ENCODE measurements around the gene BEND5. TPM values are rescaled to one million over a fixed set of nuclear protein-coding genes. Genes with fewer than 3 reads are reported as not detected.

BEND5 gene
- total and polyA plus RNA-seq, 2 of the 13 experiments (the other 11 are each of a cell fraction or from before 2014, with no cell fraction given), result 0.11 TPM; not detected in 1

DNA sequence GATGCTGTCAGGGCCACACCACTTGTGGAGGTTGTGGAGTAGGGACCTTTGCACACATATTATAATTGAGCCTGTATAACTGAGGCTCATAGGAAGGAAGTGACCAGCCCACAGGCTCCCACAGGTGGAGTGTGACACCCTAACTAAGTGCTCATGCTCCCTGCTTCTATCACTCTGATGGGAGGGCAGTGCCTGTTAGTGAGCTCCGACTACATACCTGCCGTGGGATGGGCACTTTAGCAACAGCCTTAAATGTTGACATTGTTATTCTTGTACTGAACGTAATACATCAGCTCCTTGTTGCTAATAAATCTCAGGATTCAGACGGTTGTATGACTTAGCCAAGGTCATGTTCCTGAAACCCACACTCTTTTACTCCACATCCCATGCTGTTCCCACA is 58.0 kb downstream of the BEND5 start:
- H3K4me2 ChIP-seq (ENCODE audit: low read depth, low read length), result no peak overlapping the region
- H3K9me3 ChIP-seq (ENCODE audit: low read length), result no peaks in the 10 kb centered on the region
- ATAC-seq, result no peak
- no peak for DNase-seq (ENCODE audit: low spot score)
- H3K9ac ChIP-seq (ENCODE audit: insufficient read depth, low read depth, low read length), result no peak overlapping the region
- H3K4me1 ChIP-seq (ENCODE audit: insufficient read depth, low read length), result no peaks in the 10 kb centered on the region
- H3K36me3 ChIP-seq (replicated peaks in 1 of 2; ENCODE audit: control insufficient read depth in 1 of 2, insufficient read depth in 2 of 2, low read length in 2 of 2), result no peaks in the 10 kb centered on the region
- intact Hi-C loops (cut with micrococcal nuclease; ENCODE audit: unreplicated experiment) (no loop called here), in situ Hi-C loops (cut with HindIII; ENCODE audit: extremely low pct_ligation_motif_present, low pct_unique_long_range_greater_than_20kb) (no loop called here)
- TF ChIP-seq HDAC1 (CRISPR knock-in tag; IDR thresholded peaks at IDR 0.05) (no peak), ZNF792 (CRISPR knock-in tag; IDR thresholded peaks at IDR 0.05) (no peak), ZSCAN20 (CRISPR knock-in tag; IDR thresholded peaks at IDR 0.05; ENCODE audit: borderline replicate concordance) (no peak), CC2D1A (CRISPR knock-in tag; IDR thresholded peaks at IDR 0.05) (no peak), HNRNPUL1 (IDR thresholded peaks at IDR 0.05; ENCODE audit: low read depth, low read length) (no peak), MED13 (CRISPR knock-in tag; IDR thresholded peaks at IDR 0.05) (no peak), ZNF768 (CRISPR knock-in tag; IDR thresholded peaks at IDR 0.05) (no peak), SALL1 (CRISPR knock-in tag; IDR thresholded peaks at IDR 0.05) (no peak), SRSF9 (IDR thresholded peaks at IDR 0.05; ENCODE audit: borderline replicate concordance, insufficient read depth, low read depth, low read length, poor library complexity, severe bottlenecking) (no peak), REL (CRISPR knock-in tag; conservative IDR thresholded peaks at IDR 0.05) (no peak)
- TF ChIP-seq, protein P1, sequence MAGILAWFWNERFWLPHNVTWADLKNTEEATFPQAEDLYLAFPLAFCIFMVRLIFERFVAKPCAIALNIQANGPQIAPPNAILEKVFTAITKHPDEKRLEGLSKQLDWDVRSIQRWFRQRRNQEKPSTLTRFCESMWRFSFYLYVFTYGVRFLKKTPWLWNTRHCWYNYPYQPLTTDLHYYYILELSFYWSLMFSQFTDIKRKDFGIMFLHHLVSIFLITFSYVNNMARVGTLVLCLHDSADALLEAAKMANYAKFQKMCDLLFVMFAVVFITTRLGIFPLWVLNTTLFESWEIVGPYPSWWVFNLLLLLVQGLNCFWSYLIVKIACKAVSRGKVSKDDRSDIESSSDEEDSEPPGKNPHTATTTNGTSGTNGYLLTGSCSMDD (CRISPR knock-in tag; IDR thresholded peaks at IDR 0.05), result no peak
- TF ChIP-seq, protein P2, sequence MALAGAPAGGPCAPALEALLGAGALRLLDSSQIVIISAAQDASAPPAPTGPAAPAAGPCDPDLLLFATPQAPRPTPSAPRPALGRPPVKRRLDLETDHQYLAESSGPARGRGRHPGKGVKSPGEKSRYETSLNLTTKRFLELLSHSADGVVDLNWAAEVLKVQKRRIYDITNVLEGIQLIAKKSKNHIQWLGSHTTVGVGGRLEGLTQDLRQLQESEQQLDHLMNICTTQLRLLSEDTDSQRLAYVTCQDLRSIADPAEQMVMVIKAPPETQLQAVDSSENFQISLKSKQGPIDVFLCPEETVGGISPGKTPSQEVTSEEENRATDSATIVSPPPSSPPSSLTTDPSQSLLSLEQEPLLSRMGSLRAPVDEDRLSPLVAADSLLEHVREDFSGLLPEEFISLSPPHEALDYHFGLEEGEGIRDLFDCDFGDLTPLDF (CRISPR knock-in tag; IDR thresholded peaks at IDR 0.05), result no peak
- TF ChIP-seq, protein P3, sequence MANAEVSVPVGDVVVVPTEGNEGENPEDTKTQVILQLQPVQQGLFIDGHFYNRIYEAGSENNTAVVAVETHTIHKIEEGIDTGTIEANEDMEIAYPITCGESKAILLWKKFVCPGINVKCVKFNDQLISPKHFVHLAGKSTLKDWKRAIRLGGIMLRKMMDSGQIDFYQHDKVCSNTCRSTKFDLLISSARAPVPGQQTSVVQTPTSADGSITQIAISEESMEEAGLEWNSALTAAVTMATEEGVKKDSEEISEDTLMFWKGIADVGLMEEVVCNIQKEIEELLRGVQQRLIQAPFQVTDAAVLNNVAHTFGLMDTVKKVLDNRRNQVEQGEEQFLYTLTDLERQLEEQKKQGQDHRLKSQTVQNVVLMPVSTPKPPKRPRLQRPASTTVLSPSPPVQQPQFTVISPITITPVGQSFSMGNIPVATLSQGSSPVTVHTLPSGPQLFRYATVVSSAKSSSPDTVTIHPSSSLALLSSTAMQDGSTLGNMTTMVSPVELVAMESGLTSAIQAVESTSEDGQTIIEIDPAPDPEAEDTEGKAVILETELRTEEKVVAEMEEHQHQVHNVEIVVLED (CRISPR knock-in tag; IDR thresholded peaks at IDR 0.05; ENCODE audit: borderline replicate concordance), result no peak
- TF ChIP-seq, protein P4, sequence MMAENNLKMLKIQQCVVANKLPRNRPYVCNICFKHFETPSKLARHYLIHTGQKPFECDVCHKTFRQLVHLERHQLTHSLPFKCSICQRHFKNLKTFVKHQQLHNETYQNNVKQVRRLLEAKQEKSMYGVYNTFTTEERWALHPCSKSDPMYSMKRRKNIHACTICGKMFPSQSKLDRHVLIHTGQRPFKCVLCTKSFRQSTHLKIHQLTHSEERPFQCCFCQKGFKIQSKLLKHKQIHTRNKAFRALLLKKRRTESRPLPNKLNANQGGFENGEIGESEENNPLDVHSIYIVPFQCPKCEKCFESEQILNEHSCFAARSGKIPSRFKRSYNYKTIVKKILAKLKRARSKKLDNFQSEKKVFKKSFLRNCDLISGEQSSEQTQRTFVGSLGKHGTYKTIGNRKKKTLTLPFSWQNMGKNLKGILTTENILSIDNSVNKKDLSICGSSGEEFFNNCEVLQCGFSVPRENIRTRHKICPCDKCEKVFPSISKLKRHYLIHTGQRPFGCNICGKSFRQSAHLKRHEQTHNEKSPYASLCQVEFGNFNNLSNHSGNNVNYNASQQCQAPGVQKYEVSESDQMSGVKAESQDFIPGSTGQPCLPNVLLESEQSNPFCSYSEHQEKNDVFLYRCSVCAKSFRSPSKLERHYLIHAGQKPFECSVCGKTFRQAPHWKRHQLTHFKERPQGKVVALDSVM (CRISPR knock-in tag; IDR thresholded peaks at IDR 0.05), result no peak
- WGBS (ENCODE audit: low lambda C conversion rate), result 28% methylated on average over 2 of the region's 4 CpGs
- H3K27me3 ChIP-seq (ENCODE audit: control insufficient read depth in 1 of 2, insufficient read depth in 2 of 2, low read length in 2 of 2), result no peaks in the 10 kb centered on the region
- no TSS peak for BruUV-seq (replicated peaks)
- H2AFZ ChIP-seq (ENCODE audit: low read length), result no peak overlapping the region
- H3K79me2 ChIP-seq (ENCODE audit: insufficient read depth, low read length), result no peaks in the 10 kb centered on the region
- POLR2A ChIA-PET, result no interaction called here
- H3K27ac ChIP-seq (ENCODE audit: extremely low read length, insufficient read depth, low read length), result no peak overlapping the region
- no peak for FAIRE-seq
- H4K20me1 ChIP-seq (ENCODE audit: insufficient read depth, low read length), result no peaks in the 10 kb centered on the region
- no peak overlapping the region for H3K4me3 ChIP-seq (replicated peaks in 1 of 3; ENCODE audit: insufficient read depth in 1 of 3, low read depth in 2 of 3, low read length in 3 of 3)
- CTCF ChIA-PET (ENCODE audit: low intra/inter-chr PET ratio, low total read pairs), result no interaction called here

Data from HepG2 (cell line).